Colon (tissue), 2 donors: ENCODE measurements around the gene ST3GAL4.
"Not testable (repeated sequence)": the region's sequence is repeated elsewhere in the genome, so short reads cannot be mapped to it uniquely, and the experiment has no call there.

ENCODE experiments used
- FAIRE-seq: peaks from 2 replicates; lab custom pipeline; 2012; peaks lifted over from hg19 to GRCh38; lab: Jason Lieb, UNC
- donor health status: control.
- donor health status: control.

Gene ST3GAL4

DNA sequence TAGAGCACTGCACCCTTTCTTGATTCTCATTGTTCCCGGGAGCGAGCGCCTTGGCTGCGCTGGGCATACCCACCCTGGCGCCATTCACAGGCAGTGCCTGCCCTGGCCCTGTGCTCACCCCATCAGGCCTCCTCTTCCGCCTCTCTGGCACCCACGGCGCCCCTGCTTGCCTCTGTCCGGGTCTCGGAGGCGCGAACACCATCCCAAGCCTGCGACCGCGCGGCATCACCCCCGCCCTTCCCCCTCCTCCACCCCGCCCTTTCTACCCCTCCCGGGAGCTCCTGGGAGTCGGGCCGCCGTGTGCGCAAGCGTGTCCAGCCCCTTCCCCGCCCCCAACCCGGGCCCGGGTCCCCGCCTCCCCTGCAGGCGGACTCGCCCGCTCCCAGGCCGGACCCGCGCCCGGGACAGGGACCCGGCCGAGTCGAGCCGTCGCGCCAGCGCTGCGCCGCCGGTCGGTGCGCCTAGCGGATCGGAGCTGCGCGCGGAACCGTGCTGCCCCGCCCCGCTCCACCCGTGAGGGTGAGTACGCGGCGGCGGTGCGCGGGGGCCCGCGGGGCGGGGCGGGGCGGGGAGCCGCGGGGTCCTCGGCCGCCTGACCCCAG is at the start of gene ST3GAL4:
ST3GAL4 (plus strand) TSS at position 363 of the 602 bp plus-strand sequence. CDS start 50,470 bp downstream, outside the sequence.
- FAIRE-seq: no peak

- no peak for FAIRE-seq
These were observed 49.8 kb upstream of the ST3GAL4 start for GRCh38 chr11:126305699-126306098.

- no peak for FAIRE-seq
These were observed 47.8 kb upstream of the ST3GAL4 start for GRCh38 chr11:126307706-126308105.

- no peak for FAIRE-seq
These were observed 47.2 kb upstream of the ST3GAL4 start for GRCh38 chr11:126308271-126308671.

GRCh38 chr11:126308771-126309170 is 46.7 kb upstream of the ST3GAL4 start:
- FAIRE-seq: not testable (repeated sequence)

DNA sequence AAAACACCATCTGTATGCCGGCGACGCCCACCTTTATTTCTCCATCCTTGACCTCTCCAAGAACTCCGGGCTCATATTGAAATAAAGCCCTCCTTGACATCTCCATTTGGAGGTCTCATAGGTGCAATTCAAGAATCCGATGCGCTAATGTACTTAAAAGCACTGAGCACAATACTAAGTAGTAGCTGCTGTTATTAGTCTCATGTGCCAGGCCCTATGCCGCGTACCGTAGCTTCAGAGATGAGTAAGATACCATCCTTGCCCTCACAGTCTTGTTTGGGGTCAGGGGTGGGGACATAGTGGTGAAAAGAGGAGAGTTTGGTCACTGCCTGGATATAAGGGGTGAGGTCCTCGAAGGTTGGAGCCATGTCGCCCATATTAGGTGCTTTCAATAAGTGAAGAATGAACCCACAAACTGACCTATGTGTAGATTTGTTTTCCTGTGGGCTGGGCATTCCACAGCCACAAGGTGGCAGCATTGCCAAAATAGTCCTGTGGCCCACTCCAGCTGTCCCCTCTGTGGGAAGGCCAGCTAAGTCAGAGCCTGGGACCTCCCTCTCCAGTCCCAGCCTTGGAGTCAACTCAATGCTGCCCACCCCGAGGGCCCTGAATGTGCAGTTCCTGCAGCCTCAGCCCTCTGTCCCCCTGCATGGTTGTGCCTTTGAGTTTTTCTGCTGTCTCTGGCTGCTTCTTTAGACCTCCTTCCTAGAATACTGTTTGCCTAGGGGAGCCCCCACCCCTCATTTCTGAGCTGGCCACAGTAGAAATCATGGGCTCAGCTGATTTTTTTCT is 45.1 kb upstream of the ST3GAL4 start:
- FAIRE-seq: no peak

- FAIRE-seq: no peak
These were observed 44.5 kb upstream of the ST3GAL4 start for GRCh38 chr11:126310992-126311310.

DNA sequence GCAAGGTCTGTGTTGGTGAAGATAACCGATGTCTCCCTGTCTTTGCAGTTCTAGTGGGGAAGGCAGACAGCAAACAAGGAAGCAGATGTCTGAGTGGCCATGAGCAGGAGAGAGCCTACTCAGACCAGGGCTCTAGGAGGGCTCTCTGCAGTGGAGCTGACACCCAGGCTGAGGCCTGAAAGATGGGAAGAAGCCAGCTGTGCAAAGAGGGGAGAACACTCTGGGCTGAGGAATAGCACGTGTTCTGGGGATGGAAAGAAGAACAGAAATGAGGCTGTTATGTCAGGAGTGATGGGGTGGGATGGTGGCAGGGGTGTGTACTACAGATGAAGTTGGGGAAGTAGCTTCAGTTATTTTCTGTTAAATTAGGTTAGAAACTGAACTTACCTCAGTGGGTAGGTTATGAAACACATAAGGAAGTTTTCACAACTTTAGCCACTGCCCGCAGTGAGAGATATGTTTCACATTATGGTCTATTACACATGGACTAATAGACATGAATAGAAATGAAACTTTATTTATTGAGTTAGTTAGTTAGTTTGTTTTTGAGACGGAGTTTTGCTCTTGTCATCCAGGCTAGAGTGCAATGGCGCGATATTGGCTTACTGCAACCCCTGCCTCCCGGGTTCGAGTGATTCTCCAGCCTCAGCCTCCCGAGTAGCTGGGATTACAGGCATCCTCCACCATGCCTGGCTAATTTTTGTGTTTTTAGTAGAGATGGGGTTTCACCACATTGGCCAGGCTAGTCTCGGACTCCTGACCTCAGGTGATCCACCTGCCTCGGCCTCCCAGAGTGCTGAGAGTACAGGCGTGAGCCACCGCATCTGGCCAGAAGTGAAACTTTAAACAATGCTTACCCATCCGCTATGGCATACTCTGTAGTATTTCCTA is 43.8 kb upstream of the ST3GAL4 start:
- no peak for FAIRE-seq

- FAIRE-seq: no peak
These were observed 42.5 kb upstream of the ST3GAL4 start for GRCh38 chr11:126312961-126313360.

GRCh38 chr11:126313826-126314225 is 41.7 kb upstream of the ST3GAL4 start:
- no peak for FAIRE-seq

GRCh38 chr11:126317432-126317755 is 38.1 kb upstream of the ST3GAL4 start:
- no peak for FAIRE-seq

DNA sequence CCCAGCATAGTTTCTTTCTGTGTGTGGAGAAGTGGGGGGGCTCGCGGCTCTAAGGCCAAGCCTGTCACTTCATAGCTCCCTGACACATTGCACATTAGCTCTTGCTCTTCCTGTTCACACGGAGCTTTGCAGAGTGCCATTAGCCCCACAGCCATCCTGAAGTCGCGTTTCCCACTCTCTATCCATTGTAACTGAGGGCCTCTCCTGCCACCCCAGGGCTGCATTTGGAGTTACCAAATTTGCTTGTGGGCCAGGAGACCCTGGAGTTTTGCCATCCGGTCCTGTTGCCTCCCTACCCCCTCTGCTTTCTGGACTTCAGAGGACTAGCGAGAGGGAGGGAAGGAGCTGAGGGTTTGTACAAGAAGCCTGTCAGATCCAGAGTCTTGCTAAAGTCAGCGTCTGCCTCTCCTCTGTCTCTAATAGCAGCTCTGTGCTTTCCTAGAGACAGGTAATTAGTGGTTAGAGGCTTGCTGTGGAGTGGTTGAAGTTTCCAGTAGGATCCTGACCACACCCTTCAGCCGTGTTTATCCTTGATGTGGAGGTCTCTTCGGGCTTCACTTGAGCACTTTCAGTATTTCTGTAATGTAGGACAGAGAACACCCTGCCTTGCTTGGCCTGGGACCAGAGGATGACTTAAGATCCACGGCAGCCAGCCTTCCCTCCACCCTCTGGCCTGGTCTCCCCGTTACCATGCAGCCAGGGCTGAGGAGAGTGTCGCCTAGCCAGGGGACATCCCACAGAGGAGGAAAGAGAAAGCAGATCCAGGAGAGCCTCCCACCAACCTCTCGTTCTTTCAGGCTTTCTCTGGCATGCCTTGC is 37.5 kb upstream of the ST3GAL4 start:
- no peak for FAIRE-seq

GRCh38 chr11:126318574-126319373 is 36.7 kb upstream of the ST3GAL4 start:
- FAIRE-seq: no peak

GRCh38 chr11:126319374-126319740 is 36.1 kb upstream of the ST3GAL4 start:
- no peak for FAIRE-seq

- FAIRE-seq: no peak
These were observed 32.5 kb upstream of the ST3GAL4 start for GRCh38 chr11:126322996-126323395.

DNA sequence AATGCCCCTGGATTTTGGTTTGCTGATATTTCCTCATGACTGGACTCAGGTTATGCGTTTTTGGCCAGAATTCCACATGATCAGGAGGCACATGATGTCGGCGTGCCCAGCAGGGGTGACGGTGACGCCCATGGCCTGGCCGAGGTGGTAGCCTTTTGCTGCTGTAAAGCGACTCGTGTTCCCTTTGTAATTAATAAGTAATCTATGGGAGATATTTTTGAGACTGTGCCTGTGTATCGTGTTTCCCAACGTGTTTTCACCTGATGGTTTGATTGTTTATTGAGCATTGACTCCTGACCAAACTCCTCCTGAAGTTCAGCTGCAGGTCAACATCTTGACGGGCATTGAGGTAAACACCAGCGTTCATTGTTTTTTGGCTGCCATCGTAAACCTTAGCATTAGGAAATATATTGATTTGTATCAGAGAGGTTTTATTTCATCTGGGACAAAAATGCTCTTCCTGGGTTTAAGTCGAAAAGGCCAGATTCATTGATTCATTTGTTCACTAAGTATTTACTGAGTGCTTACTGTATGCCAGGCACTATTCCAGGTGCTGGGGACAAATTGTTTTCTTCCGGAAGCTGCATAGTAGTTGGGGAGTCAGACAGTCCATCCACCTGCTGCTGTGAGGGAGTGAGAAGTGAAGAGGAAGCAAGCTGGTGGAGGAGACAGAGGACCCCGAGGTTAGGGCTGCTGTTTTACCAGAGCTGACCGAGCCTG is 28.0 kb upstream of the ST3GAL4 start:
- no peak for FAIRE-seq

DNA sequence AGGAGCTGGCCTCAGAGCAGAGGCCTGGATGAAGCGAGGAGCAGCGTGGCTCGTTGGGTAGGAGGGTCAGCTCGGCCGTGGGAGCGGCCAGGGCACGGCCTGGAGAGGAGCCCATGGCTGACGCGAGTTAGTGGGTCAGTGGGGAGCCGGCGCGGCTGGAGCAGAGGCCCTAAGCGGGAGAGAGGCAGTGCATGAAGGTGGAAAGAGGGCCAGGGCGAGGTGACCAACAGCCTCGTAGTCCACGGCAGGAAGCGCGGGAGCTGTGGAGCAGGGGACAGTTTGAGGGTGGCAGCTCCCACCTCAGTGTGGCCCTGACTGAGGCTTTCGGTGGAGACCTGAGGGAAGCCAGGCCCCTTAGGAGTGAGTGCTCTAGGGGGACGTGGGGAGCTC is 27.5 kb upstream of the ST3GAL4 start:
- no peak for FAIRE-seq

DNA sequence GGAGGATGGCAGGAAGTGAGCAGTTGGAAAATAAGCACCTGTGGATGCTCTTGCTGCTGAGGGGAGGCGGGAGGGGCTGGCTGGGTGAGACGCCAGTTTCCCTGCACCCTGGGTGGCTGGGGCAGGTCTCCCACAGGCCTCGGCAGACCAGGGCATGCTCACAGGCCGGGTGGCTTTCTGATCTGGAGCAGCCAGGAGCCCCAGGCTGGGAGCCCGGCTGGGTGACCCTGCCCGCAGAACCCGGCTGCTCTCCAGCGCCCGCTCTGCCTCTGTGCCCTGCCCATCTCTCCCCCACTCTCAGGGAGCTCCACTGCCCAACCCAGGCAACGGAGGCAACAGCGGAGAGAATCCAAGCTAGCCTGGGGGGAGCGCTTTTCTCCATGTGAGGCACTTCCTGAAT is 27.0 kb upstream of the ST3GAL4 start:
- FAIRE-seq: no peak

- FAIRE-seq: no peak
These were observed 26.4 kb upstream of the ST3GAL4 start for GRCh38 chr11:126328938-126329643.

DNA sequence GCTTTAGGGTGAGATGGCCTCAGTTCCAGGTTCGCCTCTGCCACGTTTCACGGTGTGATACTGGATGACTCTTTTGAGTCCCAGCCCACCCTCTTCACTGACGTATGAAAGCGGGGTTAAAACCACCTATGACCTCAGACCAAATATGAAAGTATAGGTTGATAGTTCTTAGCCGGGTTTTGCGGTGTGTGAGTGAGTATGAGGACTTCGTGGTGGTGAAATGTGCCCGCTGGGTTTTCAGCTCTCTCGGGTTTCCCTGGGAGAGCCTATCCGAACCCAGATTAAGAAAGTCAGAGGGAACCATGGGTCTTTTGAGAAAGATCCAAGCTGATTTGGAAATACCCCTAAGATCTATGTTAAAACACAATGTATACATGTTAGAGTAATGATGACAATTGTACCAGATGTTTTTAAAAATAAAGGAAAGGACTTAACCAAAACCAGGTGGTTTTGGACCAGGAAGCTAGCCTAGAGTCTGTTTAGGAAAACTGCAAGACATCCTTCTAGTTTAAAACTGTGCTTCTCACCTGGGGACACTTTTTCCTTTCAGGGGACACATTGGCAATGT is 25.8 kb upstream of the ST3GAL4 start:
- FAIRE-seq: no peak
